ENCODE measurements around the gene ZFP3.

GRCh38 chr17:5131146-5131715, 53.0 kb downstream of the ZFP3 start:
- TF ChIP-seq CTCF (IDR thresholded peaks at IDR 0.05) (no peak), POLR2A (IDR thresholded peaks at IDR 0.05) (no peak)
